GM12872 (cell line): ENCODE measurements around the gene SIGLEC5.

ENCODE experiments used
- TF ChIP-seq, protein P1 (sequence below): IDR thresholded peaks from 3 replicates; pipeline ENCODE4 v1.5.1; 2011; ENCODE audit warnings: low read depth, mild to moderate bottlenecking, low read length, moderate library complexity; ENCODE audit not compliant: insufficient read depth

SIGLEC5 gene

DNA sequence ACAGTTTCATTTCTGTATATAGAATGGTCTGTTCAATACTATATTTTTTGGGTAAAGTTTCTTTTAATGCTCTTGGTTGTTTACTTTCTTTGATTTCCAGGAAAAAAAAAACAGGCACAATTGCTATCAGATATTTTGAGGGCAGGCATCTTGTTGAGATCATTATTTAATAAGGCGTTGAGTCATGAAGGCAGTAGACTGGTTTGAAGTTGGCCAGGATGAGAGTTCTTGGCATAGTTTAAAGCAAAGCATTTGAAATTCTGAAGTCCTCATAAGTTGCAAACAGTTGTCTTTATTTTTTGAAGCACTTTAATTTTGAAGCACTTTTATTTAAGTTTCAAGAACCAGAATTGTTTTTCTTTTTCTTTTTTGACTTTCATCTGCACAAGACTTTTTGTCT is 61.7 kb downstream of the SIGLEC5 start:
- TF ChIP-seq, protein P1, sequence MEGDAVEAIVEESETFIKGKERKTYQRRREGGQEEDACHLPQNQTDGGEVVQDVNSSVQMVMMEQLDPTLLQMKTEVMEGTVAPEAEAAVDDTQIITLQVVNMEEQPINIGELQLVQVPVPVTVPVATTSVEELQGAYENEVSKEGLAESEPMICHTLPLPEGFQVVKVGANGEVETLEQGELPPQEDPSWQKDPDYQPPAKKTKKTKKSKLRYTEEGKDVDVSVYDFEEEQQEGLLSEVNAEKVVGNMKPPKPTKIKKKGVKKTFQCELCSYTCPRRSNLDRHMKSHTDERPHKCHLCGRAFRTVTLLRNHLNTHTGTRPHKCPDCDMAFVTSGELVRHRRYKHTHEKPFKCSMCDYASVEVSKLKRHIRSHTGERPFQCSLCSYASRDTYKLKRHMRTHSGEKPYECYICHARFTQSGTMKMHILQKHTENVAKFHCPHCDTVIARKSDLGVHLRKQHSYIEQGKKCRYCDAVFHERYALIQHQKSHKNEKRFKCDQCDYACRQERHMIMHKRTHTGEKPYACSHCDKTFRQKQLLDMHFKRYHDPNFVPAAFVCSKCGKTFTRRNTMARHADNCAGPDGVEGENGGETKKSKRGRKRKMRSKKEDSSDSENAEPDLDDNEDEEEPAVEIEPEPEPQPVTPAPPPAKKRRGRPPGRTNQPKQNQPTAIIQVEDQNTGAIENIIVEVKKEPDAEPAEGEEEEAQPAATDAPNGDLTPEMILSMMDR = no peak

DNA sequence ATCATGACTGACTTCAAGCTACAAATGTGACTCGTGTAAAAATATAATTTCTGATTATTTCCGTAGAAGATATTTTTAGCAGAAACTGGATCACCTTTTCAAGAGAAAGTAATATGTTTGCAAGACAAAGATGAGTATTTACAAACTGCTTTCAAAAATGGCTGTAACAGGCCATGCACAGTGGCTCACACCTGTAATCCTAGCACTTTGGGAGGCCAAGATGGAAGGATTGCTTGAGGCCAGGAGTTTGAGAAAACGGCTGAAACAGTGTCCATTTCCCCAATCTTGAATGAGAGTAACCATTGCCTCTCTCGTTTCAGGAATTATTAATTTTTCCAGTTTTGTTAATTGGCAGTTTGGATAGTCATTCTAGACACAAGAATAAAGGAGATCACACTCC is 62.6 kb downstream of the SIGLEC5 start:
- TF ChIP-seq, protein P1 = no peak

DNA sequence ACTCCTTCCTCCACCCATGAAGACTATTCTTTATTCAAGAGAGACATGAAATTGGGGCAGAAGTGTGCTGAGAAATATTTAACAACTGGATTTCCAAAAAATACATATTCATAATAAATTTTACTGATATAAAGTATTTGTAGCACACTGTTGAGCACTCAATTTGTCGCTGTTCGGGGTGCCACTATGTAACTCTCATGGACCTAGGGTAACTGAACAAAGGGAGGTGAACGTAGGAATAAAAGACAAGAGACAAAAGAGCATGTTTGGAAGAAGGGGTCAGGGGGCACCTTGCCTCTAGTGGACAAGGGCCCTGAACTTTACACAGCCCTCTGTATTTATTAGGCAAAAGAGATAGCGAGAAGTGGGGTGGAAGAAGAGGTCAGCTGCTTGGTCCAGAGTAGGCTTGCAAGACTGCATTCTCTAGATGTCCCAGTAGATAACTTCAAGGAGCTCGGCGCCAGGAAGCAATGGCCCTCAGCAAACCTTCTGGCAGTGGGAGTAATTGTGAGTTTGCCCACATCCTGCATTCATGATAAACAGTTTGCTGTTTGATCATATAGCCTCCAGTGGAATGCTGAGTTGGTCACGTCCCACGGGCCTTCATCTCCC is 63.6 kb downstream of the SIGLEC5 start:
- TF ChIP-seq, protein P1 = no peak

DNA sequence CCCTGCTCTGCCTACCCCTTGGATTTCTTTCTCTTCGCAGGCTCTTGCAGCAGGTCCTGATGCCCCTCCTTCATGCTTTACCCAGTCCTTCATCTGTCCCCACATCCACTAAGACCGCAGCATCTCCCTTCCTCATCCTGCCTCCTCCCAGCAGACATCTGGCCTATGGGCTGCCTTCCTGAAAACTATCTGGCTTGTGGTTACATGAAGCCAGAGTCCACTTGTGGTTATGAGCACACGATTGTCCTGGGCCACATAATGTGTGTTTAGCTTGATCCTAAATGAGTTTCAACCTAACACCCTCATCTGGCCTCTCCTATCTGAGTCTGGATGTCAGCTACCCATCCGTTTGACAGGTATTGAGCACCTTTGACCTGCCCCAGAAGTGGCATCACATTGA is 64.6 kb downstream of the SIGLEC5 start:
- TF ChIP-seq, protein P1 = no peak

DNA sequence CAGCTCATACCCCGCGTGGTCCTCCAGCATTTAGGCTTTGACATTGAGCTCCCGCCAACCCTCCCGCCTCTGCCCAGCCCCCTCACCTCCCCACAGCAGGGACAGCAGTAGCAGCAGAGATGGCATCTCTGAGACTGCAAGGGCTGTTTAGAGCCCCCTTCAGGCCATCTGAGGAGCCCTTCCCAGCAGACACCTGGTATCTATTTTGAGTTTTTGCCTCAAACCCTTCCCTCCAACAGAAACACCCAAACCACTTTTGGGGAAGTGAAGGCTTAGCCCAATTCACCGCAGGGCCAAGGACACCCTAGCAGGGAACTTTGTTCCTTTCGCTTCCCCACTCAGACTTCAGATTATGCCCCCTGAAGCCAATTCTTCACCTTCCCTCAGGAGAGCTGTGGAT is 65.4 kb downstream of the SIGLEC5 start:
- TF ChIP-seq, protein P1 = peak; percentile 48
